ENCODE measurements around the gene GOLGA8M.

DNA sequence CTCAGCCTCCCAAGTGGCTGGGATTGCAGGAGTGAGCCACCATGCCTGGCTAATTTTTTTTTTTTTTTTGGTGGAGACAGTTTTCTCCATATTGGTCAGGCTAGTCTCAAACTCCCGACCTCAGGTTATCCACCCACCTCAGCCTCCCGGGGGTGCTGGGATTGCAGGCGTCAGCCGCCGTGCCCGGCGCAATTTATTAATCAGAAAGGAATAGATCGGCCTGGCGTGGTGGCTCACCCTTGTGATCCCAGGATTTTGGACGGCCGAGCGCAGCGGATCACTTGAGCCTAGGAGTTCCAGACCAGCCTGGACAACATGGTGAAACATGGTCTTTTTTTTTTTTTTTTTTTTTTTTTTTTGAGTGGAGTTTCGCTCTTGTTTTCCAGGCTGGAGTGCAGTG is 13.3 kb upstream of the GOLGA8M start:
- TF ChIP-seq CTCF (IDR thresholded peaks at IDR 0.05) (no peak), POLR2AphosphoS5 (IDR thresholded peaks at IDR 0.05) (no peak)

Data from gastroesophageal sphincter (tissue), 3 donors.